ENCODE measurements around the gene KHSRP. TPM values are rescaled to one million over a fixed set of nuclear protein-coding genes. Genes with fewer than 3 reads are reported as not detected.

Gene KHSRP
- total and polyA plus RNA-seq, 9 donors = 56.2 to 260 (median 250) TPM

GRCh38 chr19:6465663-6466062 is 41.1 kb upstream of the KHSRP start:
- Histone ChIP-seq H3K9me3 (no peaks in the 10 kb centered on the region), H3K36me3 (no peaks in the 10 kb centered on the region), H3K27ac (no peak overlapping the region), H3K4me3 (no peak overlapping the region), H3K4me1 (ENCODE audit: insufficient read depth) (peaks cover under 1% of the 10 kb centered on the region), H3K27me3 (no peaks in the 10 kb centered on the region)
- no peak for DNase-seq
- TF ChIP-seq POLR2A (IDR thresholded peaks at IDR 0.05) (no peak), CTCF (IDR thresholded peaks at IDR 0.05) (no peak), EP300 (IDR thresholded peaks at IDR 0.05) (no peak)
- intact Hi-C loops (cut with DNase I) = no loop called here
- WGBS, 3 donors = 89 to 92% (median 90%) methylated on average over 8 of the region's 8 CpGs

DNA sequence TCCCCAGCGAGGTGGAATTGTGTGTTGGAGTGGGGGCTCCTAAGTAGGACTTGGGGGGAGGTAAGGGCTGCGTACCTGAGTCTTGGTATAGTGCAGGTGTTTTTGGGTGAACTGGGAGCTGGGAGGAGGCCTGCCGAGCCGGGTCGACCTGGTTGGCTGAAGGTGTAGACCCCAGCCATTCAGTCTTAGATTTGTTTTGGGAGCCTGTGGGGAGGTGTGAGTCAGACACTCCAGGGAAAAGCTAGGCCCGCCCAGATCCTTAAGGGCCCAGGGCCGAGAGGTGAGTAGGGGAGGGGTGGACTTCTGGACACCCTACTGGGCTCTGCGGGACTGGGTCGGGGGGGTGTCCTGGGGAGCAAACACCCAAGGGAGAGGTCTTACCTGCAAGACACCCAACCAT is 40.4 kb upstream of the KHSRP start:
- TF ChIP-seq POLR2A (IDR thresholded peaks at IDR 0.05) (no peak), CTCF (IDR thresholded peaks at IDR 0.05) (no peak), EP300 (IDR thresholded peaks at IDR 0.05) (no peak)
- peak overlapping the region; percentile 31 for H3K4me3 ChIP-seq
- DNase-seq = no peak
- intact Hi-C loops (cut with DNase I) = no loop called here
- H3K4me1 ChIP-seq (ENCODE audit: insufficient read depth) = peaks cover 1% of the 10 kb centered on the region
- 34 to 48% (median 47%) methylated on average over 9 of the region's 9 CpGs for WGBS, 3 donors
- no peaks in the 10 kb centered on the region for H3K27me3 ChIP-seq
- no peak overlapping the region for H3K27ac ChIP-seq
- no peaks in the 10 kb centered on the region for H3K36me3 ChIP-seq
- no peaks in the 10 kb centered on the region for H3K9me3 ChIP-seq

GRCh38 chr19:6464070-6464873 is 39.7 kb upstream of the KHSRP start, which contains the start of gene CRB3:
CRB3 (plus strand) TSS chr19:6464271; CDS start chr19:6464702, 431 bp downstream.
- TF ChIP-seq CTCF (IDR thresholded peaks at IDR 0.05) = no peak
- TF ChIP-seq POLR2A (IDR thresholded peaks at IDR 0.05) = no peak
- no peak for TF ChIP-seq EP300 (IDR thresholded peaks at IDR 0.05)
- intact Hi-C loops (cut with DNase I) = no loop called here

DNA sequence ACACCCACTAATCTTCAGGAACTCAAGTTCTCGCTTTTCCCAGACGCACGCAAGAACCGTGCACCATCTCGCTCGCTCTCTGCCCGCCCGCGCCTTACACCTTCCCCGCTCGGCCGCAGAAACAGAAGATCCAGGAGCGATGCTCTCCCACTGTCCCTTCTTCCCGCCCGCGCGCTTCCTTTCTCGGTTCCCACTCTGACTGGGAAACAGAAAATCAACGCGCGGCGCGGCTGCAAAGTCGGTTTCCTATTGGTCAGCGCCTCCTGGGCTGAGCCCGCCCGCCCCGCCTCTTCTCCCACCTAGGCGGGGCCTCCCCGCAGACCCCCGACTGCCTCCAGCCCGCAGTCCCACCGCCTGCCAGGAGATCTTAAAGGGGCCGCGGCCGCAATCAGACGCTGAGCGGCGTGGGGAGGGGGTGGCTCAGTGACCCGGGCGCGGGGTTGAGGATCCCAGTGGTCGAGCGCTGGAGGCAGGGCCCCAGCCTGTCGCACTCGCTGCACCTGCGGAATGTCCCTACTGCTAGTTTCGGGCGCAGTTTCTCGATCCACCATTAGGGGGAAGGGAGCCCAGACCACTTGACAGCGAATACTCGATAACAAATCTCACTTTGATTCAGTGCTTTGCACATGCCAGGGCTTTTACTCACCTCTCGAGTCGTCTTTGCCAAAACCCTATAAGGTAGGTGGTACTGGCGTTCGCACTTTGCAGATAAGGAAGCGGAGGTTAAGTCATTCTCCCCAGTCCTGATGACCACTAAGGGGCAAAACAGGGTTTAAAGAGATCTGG is 35.7 kb upstream of the KHSRP start:
- intact Hi-C loops (cut with DNase I) = no loop called here
- peak; percentile 95 to 97 (median 96) for DNase-seq
- TF ChIP-seq CTCF (IDR thresholded peaks at IDR 0.05) (peak in 2 of 3 donors; percentile 70 to 80), POLR2A (IDR thresholded peaks at IDR 0.05) (no peak), EP300 (IDR thresholded peaks at IDR 0.05) (no peak)
- Histone ChIP-seq H3K9me3 (no peaks in the 10 kb centered on the region), H3K4me1 (ENCODE audit: insufficient read depth) (peaks cover 10% of the 10 kb centered on the region), H3K27me3 (no peaks in the 10 kb centered on the region), H3K36me3 (no peaks in the 10 kb centered on the region), H3K27ac (no peak overlapping the region), H3K4me3 (peak overlapping the region; percentile 76)
- 0 to 1% (median 1%) methylated on average over 44 to 57 of the region's 57 CpGs for WGBS, 3 donors

More at GRCh38 chr19:6464070-6464873, 39.7 kb upstream of the KHSRP start, which contains the start of gene CRB3:
- peaks cover 1% of the 10 kb centered on the region for H3K4me1 ChIP-seq (ENCODE audit: insufficient read depth)
- no peaks in the 10 kb centered on the region for H3K36me3 ChIP-seq
- DNase-seq = peak in 2 of 5 donors; percentile 31 to 42
- WGBS, 3 donors = 4 to 5% (median 5%) methylated on average over 44 to 65 of the region's 65 CpGs
- no peaks in the 10 kb centered on the region for H3K9me3 ChIP-seq
- no peaks in the 10 kb centered on the region for H3K27me3 ChIP-seq
- no peak within 1 kb of the TSS for H3K27ac ChIP-seq
- H3K4me3 ChIP-seq = peak within 1 kb of the TSS; percentile 31

Data from ovary (tissue), 9 donors.